ENCODE results near the gene SCMH1. TPM values are rescaled to one million over a fixed set of nuclear protein-coding genes. Genes with fewer than 3 reads are reported as not detected.

Gene SCMH1
- polyA plus RNA-seq, 1 donor from 2014 or later, result 23.0 TPM

GRCh38 chr1:41233708-41234107 is 8.4 kb downstream of the SCMH1 start:
- H3F3A ChIP-seq (ENCODE audit: insufficient read depth, low read length, poor library complexity, severe bottlenecking), result no peaks in the 10 kb centered on the region
- H3K36me3 ChIP-seq (ENCODE audit: insufficient read depth, low read length), result no peaks in the 10 kb centered on the region
- no peak overlapping the region for H3K4me3 ChIP-seq (ENCODE audit: low read length)
- no peak overlapping the region for H2AFZ ChIP-seq (ENCODE audit: low read depth, low read length)
- H3K79me2 ChIP-seq (replicated peaks; ENCODE audit: insufficient read depth, low read length), result peaks cover 23% of the 10 kb centered on the region
- no peak overlapping the region for H3K9ac ChIP-seq (ENCODE audit: low read length)
- no peaks in the 10 kb centered on the region for H3K9me3 ChIP-seq (ENCODE audit: low read length)
- H3K27me3 ChIP-seq (ENCODE audit: insufficient read depth, low read depth, low read length), result no peaks in the 10 kb centered on the region
- H4K20me1 ChIP-seq (ENCODE audit: insufficient read depth), result no peaks in the 10 kb centered on the region
- no peak overlapping the region for H3K27ac ChIP-seq (ENCODE audit: low read length)
- no peaks in the 10 kb centered on the region for H3K9me2 ChIP-seq (ENCODE audit: insufficient read depth, low read length)
- TF ChIP-seq TAF1 (IDR thresholded peaks at IDR 0.05; ENCODE audit: low read depth) (no peak), MXI1 (conservative IDR thresholded peaks at IDR 0.05; ENCODE audit: poor library complexity, severe bottlenecking) (no peak), EP300 (conservative IDR thresholded peaks at IDR 0.05; ENCODE audit: poor library complexity, severe bottlenecking) (no peak), EZH2 (IDR thresholded peaks at IDR 0.05; ENCODE audit: borderline replicate concordance, insufficient read depth, low read length, poor library complexity, severe bottlenecking) (no peak), POLR2AphosphoS5 (IDR thresholded peaks at IDR 0.05) (no peak)
- TF ChIP-seq, protein P1, sequence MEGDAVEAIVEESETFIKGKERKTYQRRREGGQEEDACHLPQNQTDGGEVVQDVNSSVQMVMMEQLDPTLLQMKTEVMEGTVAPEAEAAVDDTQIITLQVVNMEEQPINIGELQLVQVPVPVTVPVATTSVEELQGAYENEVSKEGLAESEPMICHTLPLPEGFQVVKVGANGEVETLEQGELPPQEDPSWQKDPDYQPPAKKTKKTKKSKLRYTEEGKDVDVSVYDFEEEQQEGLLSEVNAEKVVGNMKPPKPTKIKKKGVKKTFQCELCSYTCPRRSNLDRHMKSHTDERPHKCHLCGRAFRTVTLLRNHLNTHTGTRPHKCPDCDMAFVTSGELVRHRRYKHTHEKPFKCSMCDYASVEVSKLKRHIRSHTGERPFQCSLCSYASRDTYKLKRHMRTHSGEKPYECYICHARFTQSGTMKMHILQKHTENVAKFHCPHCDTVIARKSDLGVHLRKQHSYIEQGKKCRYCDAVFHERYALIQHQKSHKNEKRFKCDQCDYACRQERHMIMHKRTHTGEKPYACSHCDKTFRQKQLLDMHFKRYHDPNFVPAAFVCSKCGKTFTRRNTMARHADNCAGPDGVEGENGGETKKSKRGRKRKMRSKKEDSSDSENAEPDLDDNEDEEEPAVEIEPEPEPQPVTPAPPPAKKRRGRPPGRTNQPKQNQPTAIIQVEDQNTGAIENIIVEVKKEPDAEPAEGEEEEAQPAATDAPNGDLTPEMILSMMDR (IDR thresholded peaks at IDR 0.05; ENCODE audit: poor library complexity, severe bottlenecking), result no peak
- H3K4me2 ChIP-seq (ENCODE audit: low read length), result no peak overlapping the region

- TF ChIP-seq EP300 (conservative IDR thresholded peaks at IDR 0.05; ENCODE audit: poor library complexity, severe bottlenecking) (no peak), REST (IDR thresholded peaks at IDR 0.05; ENCODE audit: borderline replicate concordance) (no peak), MXI1 (conservative IDR thresholded peaks at IDR 0.05; ENCODE audit: poor library complexity, severe bottlenecking) (no peak), SMC3 (conservative IDR thresholded peaks at IDR 0.05; ENCODE audit: poor library complexity) (no peak), TAF1 (IDR thresholded peaks at IDR 0.05; ENCODE audit: low read depth) (no peak), RAD21 (conservative IDR thresholded peaks at IDR 0.05) (no peak), EZH2 (IDR thresholded peaks at IDR 0.05; ENCODE audit: borderline replicate concordance, insufficient read depth, low read length, poor library complexity, severe bottlenecking) (no peak), POLR2AphosphoS5 (IDR thresholded peaks at IDR 0.05) (no peak)
- TF ChIP-seq, protein P1 (IDR thresholded peaks at IDR 0.05; ENCODE audit: poor library complexity, severe bottlenecking), result no peak
- no peak overlapping the region for H3K9ac ChIP-seq (ENCODE audit: low read length)
- no peaks in the 10 kb centered on the region for H4K20me1 ChIP-seq (ENCODE audit: insufficient read depth)
- no peaks in the 10 kb centered on the region for H3K9me2 ChIP-seq (ENCODE audit: insufficient read depth, low read length)
- peaks cover 19% of the 10 kb centered on the region for H3K79me2 ChIP-seq (replicated peaks; ENCODE audit: insufficient read depth, low read length)
- H3K27ac ChIP-seq (ENCODE audit: low read length), result no peak overlapping the region
- H3K27me3 ChIP-seq (ENCODE audit: insufficient read depth, low read depth, low read length), result no peaks in the 10 kb centered on the region
- H3K4me3 ChIP-seq (ENCODE audit: low read length), result no peak overlapping the region
- H2AFZ ChIP-seq (ENCODE audit: low read depth, low read length), result no peak overlapping the region
- H3K4me2 ChIP-seq (ENCODE audit: low read length), result no peak overlapping the region
- H3F3A ChIP-seq (ENCODE audit: insufficient read depth, low read length, poor library complexity, severe bottlenecking), result no peaks in the 10 kb centered on the region
- H3K36me3 ChIP-seq (ENCODE audit: insufficient read depth, low read length), result no peaks in the 10 kb centered on the region
- H3K9me3 ChIP-seq (ENCODE audit: low read length), result no peaks in the 10 kb centered on the region
These were observed 9.8 kb downstream of the SCMH1 start for GRCh38 chr1:41232305-41232704.

Data from neural cell (in vitro differentiated cells).